GM12864 (cell line): ENCODE results near the gene HESX1.

Experiments used
- DNase-seq: peaks from one replicate; pipeline ENCODE4 v3.0.0-alpha.2; 2011; ENCODE audit warnings: low read depth
- H3K4me3 ChIP-seq: 2 replicates; pipeline ENCODE4 v1.5.1; 2011; ENCODE audit warnings: mild to moderate bottlenecking, low read depth, low read length, control low read depth
- CTCF ChIP-seq: IDR thresholded peaks from 2 replicates; pipeline ENCODE4 v1.5.1; 2011; ENCODE audit warnings: low read depth, mild to moderate bottlenecking, moderate library complexity, low read length, control low read depth, inconsistent platforms; ENCODE audit errors: missing control alignments

The HESX1 gene

GRCh38 chr3:57161915-57162314 is 37.9 kb downstream of the HESX1 start:
- no peak overlapping the region for H3K4me3 ChIP-seq

GRCh38 chr3:57160765-57161538 is 38.8 kb downstream of the HESX1 start:
- no peak overlapping the region for H3K4me3 ChIP-seq
- no peak for DNase-seq
- TF ChIP-seq CTCF, result no peak

More at GRCh38 chr3:57161915-57162314, 37.9 kb downstream of the HESX1 start:
- DNase-seq, result no peak
- no peak for TF ChIP-seq CTCF

- TF ChIP-seq CTCF, result no peak
- no peak overlapping the region for H3K4me3 ChIP-seq
- no peak for DNase-seq
Observed at GRCh38 chr3:57160076-57160764, 39.6 kb downstream of the HESX1 start.

GRCh38 chr3:57158813-57159738 is 40.7 kb downstream of the HESX1 start:
- no peak overlapping the region for H3K4me3 ChIP-seq
- DNase-seq, result no peak
- no peak for TF ChIP-seq CTCF

- no peak for DNase-seq
- TF ChIP-seq CTCF, result no peak
- H3K4me3 ChIP-seq, result no peak overlapping the region
Observed at GRCh38 chr3:57158325-57158724, 41.5 kb downstream of the HESX1 start.

- no peak for TF ChIP-seq CTCF
- no peak for DNase-seq
- no peak overlapping the region for H3K4me3 ChIP-seq
Observed at GRCh38 chr3:57157545-57157944, 42.2 kb downstream of the HESX1 start.
